Muscle layer of duodenum (tissue), 2 donors: ENCODE measurements around the gene ROBO1.

Experiments used
- H3K27ac ChIP-seq: one replicate; pipeline ENCODE4 v1.7.0; 2013; ENCODE audit warnings: mild to moderate bottlenecking, low read length
- H3K27me3 ChIP-seq: one replicate; pipeline ENCODE4 v1.7.0; 2013; ENCODE audit warnings: low read depth, mild to moderate bottlenecking, control low read depth, low read length
- H3K36me3 ChIP-seq, 2 donors: one replicate each; pipeline ENCODE4 v1.7.0; 2013; ENCODE audit warnings: low read length in 2 of 2, control low read depth in 1 of 2, mild to moderate bottlenecking in 1 of 2; ENCODE audit not compliant: insufficient read depth in 2 of 2, control insufficient read depth in 1 of 2
- H3K4me1 ChIP-seq, 2 donors: one replicate each; pipeline ENCODE4 v1.7.0; 2013; ENCODE audit warnings: low read length in 2 of 2, mild to moderate bottlenecking in 2 of 2, control low read depth in 1 of 2, moderate library complexity in 1 of 2; ENCODE audit not compliant: insufficient read depth in 2 of 2, control insufficient read depth in 1 of 2
- H3K4me3 ChIP-seq, 2 donors: one replicate each; pipeline ENCODE4 v1.7.0; 2013; ENCODE audit warnings: low read length in 2 of 2, low read depth in 1 of 2, mild to moderate bottlenecking in 1 of 2
- H3K9me3 ChIP-seq, 2 donors: one replicate each; pipeline ENCODE4 v1.7.0; 2013; ENCODE audit warnings: low read length in 2 of 2, control low read depth in 1 of 2, mild to moderate bottlenecking in 1 of 2; ENCODE audit not compliant: control insufficient read depth in 1 of 2
- donor health status: healthy.

Gene ROBO1

DNA sequence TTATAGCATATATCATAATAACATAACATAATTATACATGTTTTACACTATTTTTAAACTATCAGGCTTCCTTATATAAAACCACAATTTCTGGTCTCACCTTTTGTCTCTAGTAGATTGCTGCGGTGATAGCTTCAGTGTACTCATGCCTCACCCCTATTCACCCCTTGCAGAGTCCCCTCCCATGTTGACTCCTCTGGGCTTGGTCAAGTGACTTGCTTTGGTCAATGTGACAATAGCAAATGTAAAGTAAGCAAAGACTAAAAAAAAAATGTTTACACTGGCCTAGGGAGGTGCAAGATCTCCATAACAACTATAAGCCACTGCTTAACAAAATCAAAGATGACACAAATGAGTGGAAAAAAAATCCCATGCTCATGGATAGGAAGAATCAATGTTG lies 537.5 kb downstream of the ROBO1 start:
- no peaks in the 10 kb centered on the region for H3K9me3 ChIP-seq
- H3K27me3 ChIP-seq, result no peaks in the 10 kb centered on the region

GRCh38 chr3:79217096-79217495 lies 550.7 kb downstream of the ROBO1 start:
- H3K4me3 ChIP-seq, result no peak overlapping the region
- H3K4me1 ChIP-seq, result no peaks in the 10 kb centered on the region
- H3K27me3 ChIP-seq, result no peaks in the 10 kb centered on the region
- no peak overlapping the region for H3K27ac ChIP-seq
- no peaks in the 10 kb centered on the region for H3K9me3 ChIP-seq
- no peaks in the 10 kb centered on the region for H3K36me3 ChIP-seq

More for the DNA sequence above, 537.5 kb downstream of the ROBO1 start:
- Histone ChIP-seq H3K4me3 (no peak overlapping the region), H3K4me1 (no peaks in the 10 kb centered on the region), H3K36me3 (no peaks in the 10 kb centered on the region), H3K27ac (no peak overlapping the region)

DNA sequence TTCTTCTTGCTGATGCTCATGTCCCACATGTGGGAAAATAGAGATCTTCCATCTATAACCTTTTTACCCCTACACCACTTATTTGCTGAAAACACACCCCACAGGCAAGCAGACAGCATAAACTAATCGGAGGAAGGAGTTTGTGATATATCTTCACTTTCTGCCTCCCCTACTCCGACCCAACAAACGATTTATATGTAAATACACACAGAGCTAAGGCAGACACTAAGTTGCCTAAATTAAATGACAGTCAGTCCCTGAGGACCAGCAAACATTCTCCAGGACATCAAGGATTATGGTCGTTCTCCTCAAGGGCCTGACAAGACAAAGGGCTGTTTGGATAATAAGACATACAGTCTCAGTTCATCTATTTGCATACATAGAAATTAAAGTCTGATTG lies 552.5 kb downstream of the ROBO1 start:
- Histone ChIP-seq H3K36me3 (no peaks in the 10 kb centered on the region), H3K4me1 (no peaks in the 10 kb centered on the region), H3K27ac (no peak overlapping the region), H3K4me3 (no peak overlapping the region), H3K27me3 (no peaks in the 10 kb centered on the region), H3K9me3 (no peaks in the 10 kb centered on the region)

GRCh38 chr3:79211586-79212359 lies 556.0 kb downstream of the ROBO1 start:
- H3K27ac ChIP-seq, result no peak overlapping the region
- no peaks in the 10 kb centered on the region for H3K27me3 ChIP-seq
- no peak overlapping the region for H3K4me3 ChIP-seq
- H3K9me3 ChIP-seq, result no peaks in the 10 kb centered on the region
- no peaks in the 10 kb centered on the region for H3K36me3 ChIP-seq
- no peaks in the 10 kb centered on the region for H3K4me1 ChIP-seq

- Histone ChIP-seq H3K9me3 (no peaks in the 10 kb centered on the region), H3K27ac (no peak overlapping the region), H3K27me3 (no peaks in the 10 kb centered on the region), H3K4me1 (no peaks in the 10 kb centered on the region), H3K36me3 (no peaks in the 10 kb centered on the region), H3K4me3 (no peak overlapping the region)
Measured at GRCh38 chr3:79204351-79204750, 563.4 kb downstream of the ROBO1 start.

- no peaks in the 10 kb centered on the region for H3K27me3 ChIP-seq
- no peaks in the 10 kb centered on the region for H3K36me3 ChIP-seq
- no peak overlapping the region for H3K27ac ChIP-seq
- H3K4me3 ChIP-seq, result no peak overlapping the region
- no peaks in the 10 kb centered on the region for H3K9me3 ChIP-seq
- H3K4me1 ChIP-seq, result no peaks in the 10 kb centered on the region
Measured at GRCh38 chr3:79203144-79203519, 564.7 kb downstream of the ROBO1 start.

DNA sequence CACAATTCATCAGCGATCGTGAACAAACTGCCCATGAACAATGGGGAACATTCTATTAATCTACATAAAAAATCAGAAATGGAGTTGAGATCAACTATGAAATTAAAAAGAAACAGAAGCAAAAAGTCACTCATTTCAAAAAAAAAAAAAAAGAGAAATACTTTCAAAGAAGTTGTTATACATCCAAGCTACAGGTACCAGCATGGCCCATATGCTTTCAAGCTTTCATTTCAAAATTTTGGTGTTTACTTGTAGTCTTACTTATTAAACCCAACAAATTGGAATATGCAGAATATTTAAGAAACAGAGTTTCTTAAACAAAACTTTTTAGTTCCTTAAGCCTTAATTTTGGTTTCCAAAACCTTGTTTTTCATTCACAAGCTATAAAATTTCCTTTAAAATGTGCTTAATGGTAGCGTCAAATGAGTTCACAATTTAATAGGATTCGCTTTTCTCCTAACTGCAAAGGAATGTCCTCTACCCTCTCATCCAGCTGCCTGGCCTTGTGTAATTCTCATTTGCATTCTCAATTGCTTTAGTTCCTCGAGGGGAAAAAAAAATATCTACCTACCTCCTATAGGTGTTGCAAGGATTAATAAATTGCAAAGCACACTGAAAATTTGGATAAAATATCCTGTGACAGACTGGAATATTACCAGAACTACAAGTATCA lies 565.2 kb downstream of the ROBO1 start:
- no peaks in the 10 kb centered on the region for H3K27me3 ChIP-seq
- no peaks in the 10 kb centered on the region for H3K36me3 ChIP-seq
- no peak overlapping the region for H3K27ac ChIP-seq
- no peaks in the 10 kb centered on the region for H3K9me3 ChIP-seq
- H3K4me3 ChIP-seq, result no peak overlapping the region
- no peaks in the 10 kb centered on the region for H3K4me1 ChIP-seq

DNA sequence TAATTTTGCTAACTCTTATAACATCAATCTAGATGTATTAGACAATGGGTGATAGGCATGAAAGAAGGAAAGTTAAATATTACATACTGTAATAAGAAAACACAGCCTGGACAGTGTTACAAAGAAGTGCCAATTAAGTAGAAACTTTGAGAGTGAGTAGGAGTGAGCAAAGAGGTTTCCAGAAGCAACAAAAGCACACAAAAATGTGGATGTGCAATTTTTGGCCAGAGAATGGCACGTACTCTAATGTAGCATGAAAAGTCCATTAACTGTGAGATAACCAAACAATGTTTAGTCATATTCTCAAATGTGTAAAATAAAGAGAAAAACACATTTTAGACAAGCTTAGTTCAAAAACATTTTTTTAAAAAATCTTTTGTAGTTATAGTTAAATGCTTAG lies 567.3 kb downstream of the ROBO1 start:
- Histone ChIP-seq H3K27me3 (no peaks in the 10 kb centered on the region), H3K9me3 (no peaks in the 10 kb centered on the region), H3K4me3 (no peak overlapping the region), H3K27ac (no peak overlapping the region), H3K4me1 (no peaks in the 10 kb centered on the region), H3K36me3 (no peaks in the 10 kb centered on the region)

DNA sequence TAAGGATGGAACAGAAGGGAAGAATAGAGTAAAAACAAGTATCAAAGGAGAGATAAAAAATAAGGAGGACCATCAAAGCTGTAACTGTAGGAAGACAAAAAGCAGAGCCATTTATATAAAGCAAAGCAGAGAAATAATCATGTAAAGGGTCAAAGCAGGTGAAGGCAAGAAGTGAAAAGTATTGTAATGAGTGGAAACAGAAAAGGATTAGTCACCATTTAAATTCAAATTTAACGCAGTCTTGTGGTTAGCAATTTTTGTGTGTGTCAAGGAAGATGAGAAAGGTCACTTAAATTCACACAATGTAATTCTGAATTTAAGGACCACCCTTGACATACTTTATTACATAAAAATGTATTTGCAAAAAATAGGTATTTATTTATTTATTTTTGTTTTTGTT lies 567.8 kb downstream of the ROBO1 start:
- no peak overlapping the region for H3K27ac ChIP-seq
- no peaks in the 10 kb centered on the region for H3K36me3 ChIP-seq
- no peak overlapping the region for H3K4me3 ChIP-seq
- H3K27me3 ChIP-seq, result no peaks in the 10 kb centered on the region
- no peaks in the 10 kb centered on the region for H3K4me1 ChIP-seq
- no peaks in the 10 kb centered on the region for H3K9me3 ChIP-seq

DNA sequence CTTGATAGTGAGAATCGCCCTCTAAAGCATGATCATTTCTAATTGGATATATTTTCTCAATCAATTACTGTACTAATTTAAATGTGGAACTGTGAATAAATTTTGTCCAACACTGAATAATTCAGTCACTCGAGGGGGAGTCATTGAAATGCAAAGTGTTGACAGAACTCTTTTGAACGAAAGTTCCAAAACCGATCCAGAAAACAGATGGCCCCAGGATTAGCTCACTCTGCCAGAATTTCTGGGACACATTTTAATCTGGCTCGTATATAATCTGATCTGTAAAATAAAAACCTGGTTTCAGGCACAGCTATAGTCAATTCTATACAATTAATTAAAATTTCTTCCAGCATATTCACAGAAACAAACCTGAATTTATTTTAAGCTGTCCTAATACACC lies 580.4 kb downstream of the ROBO1 start:
- no peaks in the 10 kb centered on the region for H3K4me1 ChIP-seq
- H3K9me3 ChIP-seq, result no peaks in the 10 kb centered on the region
- no peaks in the 10 kb centered on the region for H3K36me3 ChIP-seq
- H3K27me3 ChIP-seq, result no peaks in the 10 kb centered on the region
- no peak overlapping the region for H3K27ac ChIP-seq
- H3K4me3 ChIP-seq, result no peak overlapping the region

GRCh38 chr3:79184251-79184650 lies 583.5 kb downstream of the ROBO1 start:
- Histone ChIP-seq H3K36me3 (no peaks in the 10 kb centered on the region), H3K27ac (no peak overlapping the region), H3K4me3 (no peak overlapping the region), H3K4me1 (no peaks in the 10 kb centered on the region), H3K27me3 (no peaks in the 10 kb centered on the region), H3K9me3 (no peaks in the 10 kb centered on the region)

- no peak overlapping the region for H3K4me3 ChIP-seq
- H3K9me3 ChIP-seq, result no peaks in the 10 kb centered on the region
- H3K27me3 ChIP-seq, result no peaks in the 10 kb centered on the region
- H3K27ac ChIP-seq, result no peak overlapping the region
- no peaks in the 10 kb centered on the region for H3K36me3 ChIP-seq
- H3K4me1 ChIP-seq, result no peaks in the 10 kb centered on the region
Measured at GRCh38 chr3:79183496-79183895, 584.3 kb downstream of the ROBO1 start.
